Activated CD4-positive, alpha-beta T cell treated with anti-CD3 and anti-CD28 coated beads for 24 hours (primary cell): ENCODE data around the gene CA5A.
"Not testable (repeated sequence)": the region's sequence is repeated elsewhere in the genome, so short reads cannot be mapped to it uniquely, and the experiment has no call there.

Experiments used
- DNase-seq, 2 donors: peaks; one replicate each; pipeline ENCODE4 v3.0.0-alpha.2; 2020; ENCODE audit warnings: low read depth in 2 of 2

CA5A gene

DNA sequence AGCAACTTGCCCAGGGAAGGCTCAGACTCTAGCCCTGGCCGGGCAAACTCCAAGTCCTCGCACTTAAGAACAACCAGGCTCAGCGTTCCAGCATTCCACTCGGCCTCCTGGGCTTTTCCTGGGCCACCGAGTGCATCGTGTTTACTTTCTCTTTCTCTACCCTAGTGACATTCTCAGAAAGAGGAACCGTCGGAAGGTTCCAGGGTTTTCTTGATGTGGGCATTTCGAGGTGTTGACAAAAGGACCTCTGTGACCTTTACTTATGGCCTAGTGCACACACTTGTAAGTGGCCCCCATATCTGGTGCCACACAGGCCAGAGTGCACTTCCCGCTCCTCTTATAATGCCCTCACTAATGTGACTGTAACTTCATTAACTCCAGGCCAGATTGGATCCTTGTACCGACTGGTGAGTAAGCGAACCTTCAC, 11.8 kb upstream of the CA5A start:
- no peak for DNase-seq

GRCh38 chr16:87947356-87948118, 11.2 kb upstream of the CA5A start:
- no peak for DNase-seq

DNA sequence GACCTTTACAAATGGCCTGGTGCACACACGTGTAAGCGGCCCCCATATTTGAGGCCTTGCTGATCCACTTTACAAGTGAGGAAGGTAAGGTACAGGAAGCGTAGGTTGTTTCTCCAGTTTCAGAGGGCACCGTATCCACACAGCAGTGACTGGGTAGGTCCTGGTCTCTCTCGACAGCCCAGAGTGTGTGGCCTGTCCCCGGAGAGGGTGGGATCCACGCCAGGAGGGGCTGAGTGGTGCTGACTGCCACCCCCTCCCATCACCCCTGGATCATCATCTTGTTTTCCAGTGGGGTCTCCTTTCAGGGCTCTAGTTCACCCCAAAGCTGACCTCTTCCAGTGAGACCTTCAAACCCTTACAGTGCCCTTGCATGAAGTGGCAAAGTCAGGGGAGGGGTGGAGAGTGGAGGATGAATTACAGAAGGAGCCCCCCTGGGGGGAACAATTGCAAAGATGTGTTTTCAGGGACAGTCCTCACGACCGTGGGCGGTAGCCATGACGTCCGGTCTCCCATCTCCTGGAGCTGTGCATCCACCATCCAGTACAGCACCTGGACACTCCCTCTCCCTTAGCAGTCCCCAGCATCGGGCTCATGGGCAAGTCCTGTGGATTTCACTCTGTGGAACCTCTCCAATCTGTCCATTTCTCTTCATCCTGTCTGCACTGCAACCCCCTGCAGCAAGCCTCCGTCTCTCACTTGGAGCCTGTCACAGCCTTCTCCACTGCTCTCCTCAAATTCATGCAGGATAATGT, 10.4 kb upstream of the CA5A start:
- no peak for DNase-seq

DNA sequence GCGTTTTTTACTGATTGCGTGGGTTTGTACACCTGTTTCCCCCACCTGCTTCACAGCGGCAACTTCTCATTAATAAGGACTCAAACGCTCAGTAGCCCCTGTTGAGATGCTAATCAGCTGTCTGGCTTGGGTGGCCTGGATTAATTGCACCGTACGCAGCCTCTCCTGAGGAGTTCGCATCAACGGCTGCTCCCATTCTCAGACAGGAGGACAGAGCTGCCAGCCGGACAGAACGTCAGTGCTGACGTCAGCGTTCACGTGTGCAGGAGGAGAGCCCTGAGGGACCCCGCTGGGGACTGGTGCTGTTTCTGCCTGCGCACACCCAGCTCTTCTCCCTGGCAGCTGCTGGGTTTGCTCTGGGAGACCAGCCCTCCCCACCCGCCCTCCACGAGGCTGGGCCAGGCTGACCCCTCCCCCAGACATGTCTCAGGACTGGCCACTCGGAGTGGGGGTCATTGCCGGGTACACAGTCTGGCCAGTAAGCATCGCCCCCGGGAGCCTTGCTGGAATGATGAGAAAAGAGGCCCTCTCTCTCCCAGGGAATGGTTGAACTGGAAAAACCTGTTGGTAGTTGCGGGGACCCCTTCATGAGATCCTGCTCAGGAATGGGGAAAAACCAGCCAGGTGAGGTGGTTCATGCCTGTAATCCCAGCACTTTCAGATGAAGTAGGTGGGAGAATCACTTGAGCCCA, 9.2 kb upstream of the CA5A start:
- no peak for DNase-seq

DNA sequence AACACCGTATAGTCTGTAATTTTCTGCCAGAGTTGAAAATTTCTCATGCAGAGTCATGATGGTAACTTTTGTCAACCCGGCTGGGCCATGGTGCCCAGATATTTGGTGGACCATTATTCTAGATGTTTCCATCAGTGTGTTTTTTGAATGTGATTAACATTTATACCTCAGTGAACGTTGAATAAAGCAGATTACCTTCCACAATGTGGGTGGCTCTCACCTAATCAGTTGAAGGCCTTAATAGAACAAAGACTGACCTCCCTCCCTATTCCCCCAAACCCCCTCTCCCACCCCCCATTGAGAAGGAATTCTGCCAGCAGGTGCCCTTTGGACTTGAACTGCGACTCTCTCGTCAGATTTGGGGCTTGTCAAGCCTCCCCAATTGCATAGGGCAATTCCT, 6.4 kb upstream of the CA5A start:
- DNase-seq = no peak

GRCh38 chr16:87939562-87940423, 3.5 kb upstream of the CA5A start:
- no peak for DNase-seq

GRCh38 chr16:87938412-87938949, 2.2 kb upstream of the CA5A start:
- DNase-seq = no peak

- not testable (repeated sequence) for DNase-seq
These were observed 858 bp upstream of the CA5A start for GRCh38 chr16:87937231-87937542.

DNA sequence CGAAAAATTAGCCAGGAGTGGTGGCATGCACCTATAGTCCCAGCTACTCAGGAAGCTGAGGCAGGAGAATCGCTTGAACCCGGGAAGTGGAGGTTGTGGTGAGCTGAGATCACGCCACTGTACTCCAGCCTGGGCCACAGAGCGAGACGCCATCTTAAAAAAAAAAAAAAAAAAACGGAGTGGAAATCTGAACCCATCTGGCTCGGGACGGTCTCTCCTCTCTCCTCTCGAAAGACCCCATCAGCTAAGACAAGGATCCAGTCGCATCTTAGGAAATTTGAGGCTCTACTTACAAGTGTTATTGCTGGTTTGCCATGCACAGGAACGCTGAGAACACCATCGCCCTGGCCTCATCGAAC, 334 bp downstream of the CA5A start:
- not testable (repeated sequence) for DNase-seq

DNA sequence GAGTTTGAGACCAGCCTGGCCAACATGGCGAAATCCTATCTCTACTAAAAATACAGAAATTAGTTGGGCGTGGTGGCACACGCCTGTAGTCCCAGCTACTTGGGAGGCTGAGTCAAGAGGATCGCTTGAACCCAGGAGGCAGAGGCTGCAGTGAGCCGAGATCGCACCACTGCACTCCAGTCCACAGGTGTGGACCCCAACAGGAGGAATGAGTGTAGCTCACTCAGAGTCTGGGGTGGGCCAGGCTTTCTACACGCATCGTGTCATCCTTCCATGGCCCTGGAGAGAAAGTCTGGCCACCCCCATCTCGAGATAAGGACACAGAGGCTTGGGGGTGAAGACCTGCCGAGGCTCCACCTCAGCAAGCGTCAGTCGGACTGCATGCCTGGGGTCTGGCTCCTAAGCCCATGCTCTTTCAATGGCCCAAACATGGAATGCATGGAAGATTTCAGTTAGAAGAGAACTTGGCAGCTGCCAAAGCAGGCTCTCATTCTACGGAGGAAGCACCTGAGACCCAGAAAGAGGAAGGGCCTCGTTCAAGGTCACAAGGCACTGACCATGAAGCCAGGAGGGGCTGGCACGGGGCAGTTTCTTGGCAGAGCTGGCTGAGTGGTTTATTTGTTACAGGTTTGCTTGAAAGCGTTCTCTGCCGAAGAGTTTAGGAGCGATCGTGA, 1.4 kb downstream of the CA5A start:
- DNase-seq = not testable (repeated sequence)

DNA sequence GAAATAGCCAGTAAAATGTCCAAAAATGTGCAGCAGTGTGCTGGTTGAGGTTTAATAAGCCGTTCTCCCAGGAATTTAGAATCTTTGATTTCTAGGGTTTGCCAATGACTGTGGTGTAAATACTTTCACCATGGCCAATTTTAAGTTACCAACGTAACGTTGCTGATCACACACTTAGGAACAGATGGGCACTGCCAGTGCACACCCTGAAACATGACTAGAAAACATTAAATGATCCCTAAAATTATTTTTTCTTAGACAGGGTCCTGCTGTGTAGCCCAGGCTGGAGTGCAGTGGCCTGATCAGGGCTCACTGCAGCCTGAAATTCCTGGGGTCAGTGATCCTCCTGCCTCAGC, 3.2 kb downstream of the CA5A start:
- DNase-seq = no peak

- not testable (repeated sequence) for DNase-seq
These were observed 3.7 kb downstream of the CA5A start for GRCh38 chr16:87932475-87933139.

DNA sequence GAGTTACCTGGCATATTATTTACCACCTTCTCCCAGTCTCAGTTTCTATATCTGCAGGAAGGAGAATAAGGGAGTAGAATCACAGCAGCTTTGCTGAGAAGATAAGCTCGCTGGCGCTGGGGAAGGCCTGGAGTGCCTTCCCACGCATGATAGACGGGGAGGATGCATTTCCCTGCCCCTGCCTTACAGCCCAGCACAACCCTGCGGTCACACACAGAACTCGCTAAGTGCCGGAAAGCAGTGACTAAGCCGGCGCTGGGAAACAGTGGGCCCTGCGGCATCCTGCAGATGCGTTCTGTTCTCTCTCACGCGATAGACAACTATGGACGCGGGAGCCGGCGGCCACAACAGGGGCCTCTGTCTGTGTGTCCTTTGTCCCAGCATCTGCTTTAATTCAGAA, 4.8 kb downstream of the CA5A start:
- no peak for DNase-seq

DNA sequence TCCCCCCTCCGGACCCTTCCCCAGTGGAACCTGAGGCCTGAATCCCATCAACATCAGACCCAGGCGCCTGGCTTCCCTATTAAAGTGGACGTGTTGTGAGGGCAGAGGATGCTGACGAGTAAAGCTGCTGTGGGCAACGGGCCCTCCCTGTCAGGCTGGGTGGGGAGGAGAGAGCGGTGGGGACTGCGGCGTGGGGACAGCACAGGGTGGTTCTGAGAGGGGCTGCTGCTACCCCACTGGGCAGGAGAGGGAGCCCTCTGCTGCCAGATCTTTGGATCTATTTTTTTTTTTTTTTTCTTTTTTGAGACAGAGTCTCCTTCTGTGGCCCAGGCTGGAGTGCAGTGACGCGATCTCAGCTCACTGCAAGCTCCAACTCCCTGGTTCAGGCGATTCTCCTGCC, 5.9 kb downstream of the CA5A start:
- no peak for DNase-seq

DNA sequence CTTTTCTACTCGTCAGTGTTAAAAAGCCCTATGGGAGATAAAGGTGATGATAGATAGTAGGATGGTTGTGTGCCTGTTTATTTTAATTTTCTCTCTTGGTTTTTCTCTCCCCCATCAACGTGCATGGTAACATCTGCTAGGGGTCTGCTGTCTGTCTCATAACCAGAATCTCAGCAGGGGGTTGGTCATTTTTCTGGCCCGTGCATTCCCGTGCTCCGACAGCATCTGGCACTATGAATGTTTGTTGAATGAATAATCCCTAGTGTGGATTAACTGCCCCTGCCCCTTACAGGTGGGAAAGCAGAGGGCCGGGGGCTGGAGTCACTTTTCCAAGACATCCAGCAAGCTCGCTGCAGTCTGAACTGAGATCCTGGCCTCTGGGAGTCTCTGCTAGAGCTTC, 6.3 kb downstream of the CA5A start:
- no peak for DNase-seq

DNA sequence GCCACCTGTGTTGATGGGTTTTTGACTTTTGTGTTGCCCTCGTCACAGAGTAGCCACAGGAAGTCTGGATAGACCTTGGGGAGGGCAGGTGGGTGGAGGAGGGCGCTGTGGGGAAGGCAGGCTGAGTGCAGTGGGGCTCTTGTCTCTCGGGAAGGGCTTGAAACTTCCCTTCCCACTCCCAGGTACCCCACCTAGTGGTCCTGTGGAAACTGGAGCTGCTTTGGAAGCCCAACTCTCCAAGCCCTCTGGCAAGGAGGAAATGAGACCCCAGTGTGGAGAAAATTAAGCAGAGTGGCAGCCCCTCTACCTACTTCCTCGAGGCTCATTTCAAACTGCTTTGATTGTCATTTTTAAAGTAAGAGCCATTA, 9.2 kb downstream of the CA5A start:
- DNase-seq = no peak

DNA sequence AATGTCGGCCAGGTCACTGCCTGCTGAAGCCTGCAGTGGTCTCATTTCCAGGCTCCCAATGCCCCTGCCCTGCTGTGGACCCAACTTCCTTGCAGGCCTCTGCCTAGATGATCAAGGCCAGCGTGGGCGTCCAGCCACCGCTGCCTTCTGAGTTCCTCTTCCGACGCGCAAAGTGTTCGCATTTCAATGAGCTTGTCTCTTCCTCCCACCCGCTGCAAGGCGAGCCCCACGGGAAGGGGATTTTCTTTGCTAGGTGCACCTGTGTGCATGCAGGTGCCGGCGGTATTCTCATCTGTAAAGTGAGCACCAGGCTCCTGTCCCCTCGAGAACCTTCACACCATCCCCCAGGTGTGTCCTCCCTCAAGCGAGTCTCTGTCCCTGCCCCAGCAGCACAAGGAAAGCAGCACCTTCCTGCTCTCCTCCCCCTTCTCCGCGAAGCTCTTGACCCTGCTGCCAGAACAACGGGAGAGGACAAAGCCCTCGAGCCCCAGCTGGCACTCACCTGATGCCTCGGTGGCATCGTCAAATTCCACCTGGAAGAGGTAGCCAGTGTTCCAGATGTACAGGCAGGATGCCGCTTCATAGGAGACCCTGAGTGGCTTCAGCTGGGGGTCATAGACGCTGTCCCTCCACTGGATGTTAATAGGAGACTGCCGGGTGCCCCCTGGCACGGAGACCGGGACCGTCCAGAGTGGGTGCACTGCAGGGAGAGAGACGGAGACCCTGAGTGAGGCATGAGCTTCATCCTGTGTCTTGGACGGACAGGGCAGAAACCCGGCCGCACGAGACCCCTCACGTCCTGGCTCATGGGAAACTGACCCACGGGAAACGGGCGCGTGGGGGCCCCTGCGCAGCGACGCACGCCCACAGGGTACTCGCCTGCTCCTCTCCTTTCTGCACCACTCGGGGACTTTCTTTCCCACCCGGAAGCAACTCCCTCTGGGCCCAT, 9.8 kb downstream of the CA5A start:
- no peak for DNase-seq

- no peak for DNase-seq
These were observed 11.3 kb downstream of the CA5A start for GRCh38 chr16:87924811-87925670.
